HAP-1 (cell line): Measurements from ENCODE around the gene FAM110C.

Source experiments
- DNase-seq, 2 experiments: peaks; one replicate each; pipeline ENCODE4 v3.0.0-alpha.2; 2016 to 2020; ENCODE audit warnings: low spot score in 2 of 2
- H3K27me3 ChIP-seq: fragments of 250-450 bp; sonication (Bioruptor Pico); 2 replicates; pipeline ENCODE4 v1.5.1; 2020; ENCODE audit warnings: low read depth, mild to moderate bottlenecking, moderate library complexity
- H3K36me3 ChIP-seq: fragments of 250-450 bp; sonication (Bioruptor Pico); replicated peaks from 2 replicates; pipeline ENCODE4 v1.5.1; 2020; ENCODE audit warnings: mild to moderate bottlenecking
- H3K4me1 ChIP-seq: fragments of 250-450 bp; sonication (Bioruptor Pico); 2 replicates; pipeline ENCODE4 v1.5.1; 2020; ENCODE audit warnings: mild to moderate bottlenecking
- H3K4me3 ChIP-seq: fragments of 250-450 bp; sonication (Bioruptor Pico); 2 replicates; pipeline ENCODE4 v1.5.1; 2020; ENCODE audit warnings: mild to moderate bottlenecking, moderate library complexity
- H3K9me3 ChIP-seq: fragments of 250-450 bp; sonication (Bioruptor Pico); 2 replicates; pipeline ENCODE4 v1.5.1; 2020; ENCODE audit warnings: mild to moderate bottlenecking, moderate library complexity
- in situ Hi-C: fragments of 300-500 bp; cut with MboI; formaldehyde crosslinking; loops from 3 replicates; pipeline ENCODE4 v1.14.3; 2020; ENCODE audit warnings: low sequenced_read_pairs, inconsistent platforms, mixed read lengths

Gene FAM110C

GRCh38 chr2:55587-56448 lies 9.5 kb upstream of the FAM110C start:
- in situ Hi-C loops, result no loop called here
- Histone ChIP-seq H3K36me3 (no peaks in the 10 kb centered on the region), H3K4me1 (no peaks in the 10 kb centered on the region), H3K27me3 (no peaks in the 10 kb centered on the region), H3K4me3 (no peak overlapping the region), H3K9me3 (no peaks in the 10 kb centered on the region)
- DNase-seq, result no peak

GRCh38 chr2:51613-52012 lies 5.3 kb upstream of the FAM110C start:
- Histone ChIP-seq H3K27me3 (peaks cover 6% of the 10 kb centered on the region), H3K36me3 (no peaks in the 10 kb centered on the region), H3K9me3 (no peaks in the 10 kb centered on the region), H3K4me3 (no peak overlapping the region), H3K4me1 (no peaks in the 10 kb centered on the region)
- in situ Hi-C loops, result no loop called here
- no peak for DNase-seq

- Histone ChIP-seq H3K9me3 (no peaks in the 10 kb centered on the region), H3K27me3 (peaks cover 6% of the 10 kb centered on the region), H3K36me3 (no peaks in the 10 kb centered on the region), H3K4me1 (no peaks in the 10 kb centered on the region), H3K4me3 (no peak overlapping the region)
- no peak for DNase-seq
- in situ Hi-C loops, result no loop called here
Measured at GRCh38 chr2:47737-48136, 1.4 kb upstream of the FAM110C start.

- peaks cover 6% of the 10 kb centered on the region for H3K27me3 ChIP-seq
- H3K36me3 ChIP-seq, result no peaks in the 10 kb centered on the region
- no peaks in the 10 kb centered on the region for H3K4me1 ChIP-seq
- in situ Hi-C loops, result no loop called here
- no peaks in the 10 kb centered on the region for H3K9me3 ChIP-seq
- no peak for DNase-seq
- H3K4me3 ChIP-seq, result no peak overlapping the region
Measured at GRCh38 chr2:47346-47725, 1.0 kb upstream of the FAM110C start.

- in situ Hi-C loops, result no loop called here
- Histone ChIP-seq H3K4me1 (no peaks in the 10 kb centered on the region), H3K4me3 (peak overlapping the region; percentile 17), H3K9me3 (no peaks in the 10 kb centered on the region), H3K27me3 (peaks cover 6% of the 10 kb centered on the region), H3K36me3 (no peaks in the 10 kb centered on the region)
- DNase-seq, result no peak
Measured at GRCh38 chr2:46131-46470, 204 bp downstream of the FAM110C start.

- H3K4me1 ChIP-seq, result no peaks in the 10 kb centered on the region
- H3K36me3 ChIP-seq, result no peaks in the 10 kb centered on the region
- no peaks in the 10 kb centered on the region for H3K9me3 ChIP-seq
- H3K27me3 ChIP-seq, result peaks cover 6% of the 10 kb centered on the region
- no peak overlapping the region for H3K4me3 ChIP-seq
- DNase-seq, result no peak
- in situ Hi-C loops, result no loop called here
Measured at GRCh38 chr2:45342-46130, 769 bp downstream of the FAM110C start.

GRCh38 chr2:44748-45341 lies 1.5 kb downstream of the FAM110C start:
- Histone ChIP-seq H3K9me3 (no peaks in the 10 kb centered on the region), H3K36me3 (no peaks in the 10 kb centered on the region), H3K27me3 (peaks cover 6% of the 10 kb centered on the region), H3K4me3 (no peak overlapping the region), H3K4me1 (no peaks in the 10 kb centered on the region)
- in situ Hi-C loops, result no loop called here
- no peak for DNase-seq

- in situ Hi-C loops, result no loop called here
- Histone ChIP-seq H3K36me3 (no peaks in the 10 kb centered on the region), H3K27me3 (peaks cover 6% of the 10 kb centered on the region), H3K4me3 (no peak overlapping the region), H3K9me3 (no peaks in the 10 kb centered on the region), H3K4me1 (no peaks in the 10 kb centered on the region)
- no peak for DNase-seq
Measured at GRCh38 chr2:42788-43187, 3.5 kb downstream of the FAM110C start.

- no peaks in the 10 kb centered on the region for H3K4me1 ChIP-seq
Measured at GRCh38 chr2:40465-40864, 5.8 kb downstream of the FAM110C start.

GRCh38 chr2:38155-38554 lies 8.2 kb downstream of the FAM110C start:
- in situ Hi-C loops, result no loop called here
- no peaks in the 10 kb centered on the region for H3K27me3 ChIP-seq
- no peaks in the 10 kb centered on the region for H3K36me3 ChIP-seq
- DNase-seq, result no peak
- H3K9me3 ChIP-seq, result no peaks in the 10 kb centered on the region
- H3K4me3 ChIP-seq, result no peak overlapping the region
- no peaks in the 10 kb centered on the region for H3K4me1 ChIP-seq

More at GRCh38 chr2:40465-40864, 5.8 kb downstream of the FAM110C start:
- Histone ChIP-seq H3K9me3 (no peaks in the 10 kb centered on the region), H3K4me3 (no peak overlapping the region), H3K27me3 (no peaks in the 10 kb centered on the region), H3K36me3 (no peaks in the 10 kb centered on the region)
- DNase-seq, result no peak
- in situ Hi-C loops, result no loop called here

- Histone ChIP-seq H3K36me3 (no peaks in the 10 kb centered on the region), H3K27me3 (no peaks in the 10 kb centered on the region), H3K4me3 (no peak overlapping the region), H3K9me3 (no peaks in the 10 kb centered on the region), H3K4me1 (no peaks in the 10 kb centered on the region)
- in situ Hi-C loops, result no loop called here
- no peak for DNase-seq
Measured at GRCh38 chr2:36318-36717, 10.0 kb downstream of the FAM110C start.

- Histone ChIP-seq H3K27me3 (no peaks in the 10 kb centered on the region), H3K36me3 (no peaks in the 10 kb centered on the region), H3K4me1 (no peaks in the 10 kb centered on the region), H3K4me3 (no peak overlapping the region), H3K9me3 (no peaks in the 10 kb centered on the region)
- no peak for DNase-seq
- in situ Hi-C loops, result no loop called here
Measured at GRCh38 chr2:35852-36251, 10.5 kb downstream of the FAM110C start.

- in situ Hi-C loops, result no loop called here
- no peaks in the 10 kb centered on the region for H3K36me3 ChIP-seq
- DNase-seq, result no peak
- no peaks in the 10 kb centered on the region for H3K9me3 ChIP-seq
- no peaks in the 10 kb centered on the region for H3K27me3 ChIP-seq
- H3K4me3 ChIP-seq, result no peak overlapping the region
- H3K4me1 ChIP-seq, result no peaks in the 10 kb centered on the region
Measured at GRCh38 chr2:33620-34019, 12.7 kb downstream of the FAM110C start.

- in situ Hi-C loops, result no loop called here
- no peaks in the 10 kb centered on the region for H3K4me1 ChIP-seq
- no peaks in the 10 kb centered on the region for H3K27me3 ChIP-seq
- no peaks in the 10 kb centered on the region for H3K36me3 ChIP-seq
- no peaks in the 10 kb centered on the region for H3K9me3 ChIP-seq
- H3K4me3 ChIP-seq, result no peak overlapping the region
- DNase-seq, result no peak
Measured at GRCh38 chr2:32068-32467, 14.2 kb downstream of the FAM110C start.
